HL-60/S4 treated with phorbol 12-myristate 13-acetate at 8.2 ng/mL for 4 days and 3 days (cell line): Measurements from ENCODE around the gene TRIM62.

Experiments
- in situ Hi-C: fragments of 300-500 bp; cut with MboI; formaldehyde crosslinking; loops from 2 replicates; pipeline ENCODE4 v1.15.0; 2022; ENCODE audit warnings: low sequenced_read_pairs

Gene TRIM62

DNA sequence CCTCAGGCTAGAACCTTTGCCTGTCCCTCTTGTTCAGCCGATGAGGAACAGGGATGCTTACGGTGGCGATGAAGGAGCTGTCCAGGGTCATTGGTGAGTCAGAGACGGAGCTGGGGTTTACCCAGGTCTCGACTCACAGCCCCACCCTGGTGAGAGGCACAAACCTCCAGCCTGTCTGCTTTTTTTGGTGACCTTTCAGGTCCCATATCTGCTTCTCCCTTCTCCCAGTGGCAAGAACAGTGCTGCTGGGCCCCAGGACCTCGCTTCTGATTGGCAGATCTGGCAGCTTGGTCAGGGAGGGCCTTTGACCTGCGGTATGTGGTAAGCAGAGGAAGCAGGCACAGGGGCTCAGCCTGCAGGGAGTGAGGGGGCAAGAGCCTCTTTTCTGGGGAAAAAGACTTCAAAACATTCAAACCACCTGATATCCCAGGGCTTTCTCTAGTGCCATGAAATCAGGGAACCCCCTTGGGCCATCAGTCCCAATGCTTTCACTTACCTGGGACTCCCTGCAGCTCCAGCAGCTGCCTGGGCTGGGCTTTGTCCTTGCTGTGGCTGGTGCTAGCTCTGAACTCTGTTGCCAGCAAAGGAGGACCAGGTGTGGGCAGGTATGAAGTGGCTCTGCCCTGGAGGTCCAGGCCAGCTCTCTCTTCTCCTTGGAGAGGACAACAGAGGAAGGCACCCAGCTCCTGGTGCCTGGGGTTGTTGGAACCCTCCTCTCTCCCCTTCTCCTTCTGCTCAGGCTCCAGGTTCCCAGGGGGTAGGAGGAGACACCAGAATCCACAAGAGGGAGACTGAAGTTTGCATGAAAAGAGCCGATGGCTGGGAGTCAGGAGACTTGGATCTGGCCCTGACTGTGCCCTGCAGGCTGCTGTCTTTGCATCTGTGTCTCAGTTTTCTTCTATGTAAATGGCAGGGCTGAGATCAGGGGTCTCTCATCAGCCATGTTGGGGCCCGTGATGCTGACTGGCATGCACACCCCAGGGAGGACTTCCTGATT is 41.4 kb downstream of the TRIM62 start:
- in situ Hi-C loops, result loop anchor here (25.0 kb wide), 1 partner anchor 322 kb away; the partner anchor contains the start of gene ZSCAN20

GRCh38 chr1:33137800-33138199 is 44.0 kb downstream of the TRIM62 start:
- in situ Hi-C loops, result loop anchor here (25.0 kb wide), 1 partner anchor 325 kb away; the partner anchor contains the start of gene ZSCAN20

DNA sequence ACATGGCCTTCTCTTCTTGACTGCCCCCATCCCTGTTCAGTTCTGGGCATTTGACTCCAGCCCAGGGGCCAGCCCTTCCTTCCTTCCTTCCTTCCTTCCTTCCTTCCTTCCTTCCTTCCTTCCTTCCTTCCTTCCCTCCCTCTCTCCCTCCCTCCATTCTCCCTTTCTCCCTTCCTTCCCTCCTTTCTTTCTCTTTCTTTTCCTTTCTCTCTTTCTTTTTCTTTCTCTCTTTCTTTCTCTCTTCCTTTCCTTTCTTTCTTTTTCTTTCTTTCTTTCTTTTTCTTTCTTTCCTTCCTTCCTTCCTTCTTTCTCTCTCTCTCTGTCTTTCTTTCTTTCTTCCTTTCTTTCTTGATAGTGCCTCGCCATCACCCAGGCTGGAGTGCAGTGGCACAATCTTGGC is 45.8 kb downstream of the TRIM62 start:
- in situ Hi-C loops, result loop anchor here (25.0 kb wide), 1 partner anchor 326 kb away; the partner anchor contains the start of gene ZSCAN20

DNA sequence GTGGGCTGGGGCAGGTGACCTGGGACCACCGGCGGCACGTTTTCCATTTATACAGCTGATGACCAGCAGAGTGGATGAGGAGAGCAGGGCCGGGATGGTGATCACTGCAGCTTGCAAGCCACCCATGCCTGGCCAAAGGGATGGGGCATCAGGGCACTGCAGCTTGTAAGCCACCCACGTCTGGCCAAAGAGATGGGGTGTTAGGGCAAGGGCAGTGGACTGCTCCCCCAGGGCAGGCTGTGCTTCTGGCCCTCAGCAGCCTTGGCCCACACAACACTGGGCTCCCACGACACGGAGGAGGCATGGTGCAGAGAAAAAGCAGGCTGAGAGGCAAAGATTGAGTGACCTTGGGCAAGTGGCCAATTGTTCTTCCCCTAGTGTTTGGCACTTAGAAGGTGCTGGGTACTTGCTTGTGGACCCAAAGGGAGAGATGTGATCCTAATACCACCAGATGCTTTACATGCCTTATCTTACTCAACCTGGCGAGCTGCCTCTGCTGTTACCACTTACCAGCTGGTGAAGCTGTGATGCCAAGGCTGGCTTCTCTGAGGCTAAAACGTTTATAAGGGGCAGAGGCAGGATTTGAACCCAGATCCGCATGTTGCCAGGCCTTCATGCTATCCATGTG is 48.3 kb downstream of the TRIM62 start:
- in situ Hi-C loops, result loop anchor here (25.0 kb wide), 1 partner anchor 329 kb away; the partner anchor contains the start of gene ZSCAN20

- in situ Hi-C loops, result loop anchor here (25.0 kb wide), 1 partner anchor 330 kb away; the partner anchor contains the start of gene ZSCAN20
These were observed 49.3 kb downstream of the TRIM62 start for GRCh38 chr1:33132549-33132948.

GRCh38 chr1:33131191-33131590 is 50.7 kb downstream of the TRIM62 start:
- in situ Hi-C loops, result loop anchor here (25.0 kb wide), 1 partner anchor 331 kb away; the partner anchor contains the start of gene ZSCAN20

GRCh38 chr1:33130297-33130696 is 51.5 kb downstream of the TRIM62 start:
- in situ Hi-C loops, result loop anchor here (25.0 kb wide), 1 partner anchor 332 kb away; the partner anchor contains the start of gene ZSCAN20

GRCh38 chr1:33128781-33129180 is 53.1 kb downstream of the TRIM62 start:
- in situ Hi-C loops, result loop anchor here (25.0 kb wide), 1 partner anchor 334 kb away; the partner anchor contains the start of gene ZSCAN20

DNA sequence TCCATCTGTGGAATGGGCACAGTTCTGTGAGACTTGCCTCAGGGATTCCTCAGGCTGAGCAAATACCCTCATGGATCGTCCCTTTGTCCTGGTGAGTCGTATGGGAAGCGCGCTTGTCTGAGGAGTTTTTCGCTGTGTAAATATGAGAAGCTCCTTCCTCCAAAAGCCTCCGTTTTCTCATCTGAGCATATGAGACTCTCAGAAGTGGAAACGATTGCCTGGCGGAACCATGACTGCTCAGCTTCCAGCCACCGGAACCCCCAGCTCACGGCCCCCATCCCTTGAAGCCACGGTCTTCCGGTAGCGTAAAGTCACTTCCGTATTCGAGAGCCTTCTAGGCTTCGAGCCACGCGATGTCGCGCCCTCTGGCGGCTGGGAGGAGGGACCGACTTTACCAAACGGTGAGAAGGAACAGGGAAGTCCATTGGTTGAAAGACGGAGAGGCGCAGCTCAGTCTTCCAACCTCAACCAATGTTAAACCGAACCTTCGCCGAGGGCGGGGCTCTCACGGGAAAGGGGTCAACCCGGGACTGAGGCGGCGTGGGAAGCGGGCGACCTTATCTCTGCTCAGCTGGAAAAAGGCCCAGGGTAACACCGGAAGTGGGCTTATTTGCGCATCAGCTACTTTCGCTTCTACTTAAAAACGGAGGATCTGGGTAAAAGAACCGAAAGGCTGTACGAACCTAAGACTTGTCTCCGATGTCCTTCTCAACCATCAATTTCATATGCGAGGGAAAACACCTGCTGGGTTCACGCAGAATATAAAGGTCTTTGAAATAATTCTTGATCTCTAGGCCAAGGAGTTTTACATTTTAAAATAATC is 54.6 kb downstream of the TRIM62 start:
- in situ Hi-C loops, result loop anchor here (25.0 kb wide), 1 partner anchor 335 kb away; the partner anchor contains the start of gene ZSCAN20

GRCh38 chr1:33126411-33127000 is 55.3 kb downstream of the TRIM62 start:
- in situ Hi-C loops, result loop anchor here (25.0 kb wide), 1 partner anchor 336 kb away; the partner anchor contains the start of gene ZSCAN20

- in situ Hi-C loops, result loop anchor here (25.0 kb wide), 1 partner anchor 338 kb away; the partner anchor contains the start of gene ZSCAN20
These were observed 57.2 kb downstream of the TRIM62 start for GRCh38 chr1:33124647-33125046.

GRCh38 chr1:33123266-33123665 is 58.6 kb downstream of the TRIM62 start:
- in situ Hi-C loops, result no loop called here

GRCh38 chr1:33122483-33123178 is 59.2 kb downstream of the TRIM62 start:
- in situ Hi-C loops, result no loop called here

GRCh38 chr1:33121728-33122127 is 60.1 kb downstream of the TRIM62 start:
- in situ Hi-C loops, result no loop called here

- in situ Hi-C loops, result no loop called here
These were observed 61.2 kb downstream of the TRIM62 start for GRCh38 chr1:33120436-33121231.

DNA sequence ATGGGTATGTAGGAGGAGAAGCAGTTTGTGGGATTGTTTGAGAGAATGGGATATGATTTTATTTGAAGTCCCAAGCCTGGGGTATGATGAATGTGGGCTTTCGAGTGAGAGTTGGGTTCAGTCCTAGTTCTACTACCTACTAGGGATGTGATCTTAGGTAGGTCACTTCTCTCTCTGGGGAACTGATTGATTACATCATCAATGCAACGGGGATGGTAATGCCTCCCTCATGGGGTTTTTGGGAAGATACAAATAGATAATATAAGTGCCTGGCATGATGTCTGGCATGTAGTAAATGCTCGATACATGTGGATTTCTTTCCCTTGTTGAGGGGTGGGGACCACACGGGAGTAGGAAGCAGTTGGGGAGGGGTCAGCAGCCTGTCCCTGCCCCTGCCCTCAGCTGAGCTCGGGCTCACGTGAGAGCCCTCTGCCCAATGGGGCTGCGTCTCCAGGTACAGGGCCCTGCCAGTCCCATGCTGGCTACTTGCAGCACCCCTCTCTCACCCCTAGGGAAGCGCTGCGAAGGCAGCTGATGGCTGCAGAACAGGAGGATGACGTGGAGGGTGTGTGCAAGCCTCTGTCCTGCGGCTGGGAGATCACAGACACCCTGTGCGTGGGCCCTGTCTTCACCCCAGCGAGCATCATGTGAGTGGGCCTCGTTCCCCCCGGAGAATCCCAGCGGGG is 62.2 kb downstream of the TRIM62 start:
- in situ Hi-C loops, result no loop called here

- in situ Hi-C loops, result no loop called here
These were observed 62.8 kb downstream of the TRIM62 start for GRCh38 chr1:33119050-33119449.

DNA sequence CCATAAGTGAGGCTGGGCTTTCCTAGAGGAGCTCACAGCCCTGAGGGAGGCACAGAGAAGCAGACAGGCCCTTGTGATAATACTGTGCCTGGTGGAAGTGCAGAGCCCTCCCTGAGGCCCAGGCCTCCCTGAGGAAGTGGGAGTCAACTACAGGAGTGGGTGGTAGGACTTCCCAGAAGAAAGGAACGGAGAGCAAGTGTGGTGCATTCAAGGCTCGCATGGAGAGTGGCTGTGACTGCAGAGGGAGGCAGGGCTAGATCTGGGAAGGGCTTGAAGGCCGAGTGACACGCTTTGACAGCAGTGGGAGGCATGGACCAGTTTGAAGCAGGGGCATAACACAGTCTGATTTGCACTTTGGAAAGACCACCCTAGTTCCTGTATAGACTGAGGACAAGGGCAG is 63.6 kb downstream of the TRIM62 start:
- in situ Hi-C loops, result no loop called here
